Esophagus squamous epithelium (tissue), 4 donors: Measurements from ENCODE around the gene CCDC194.

ENCODE experiments used
- POLR2A ChIP-seq, 4 donors: fragments of 450-650 bp; IDR thresholded peaks; one replicate each; pipeline ENCODE4 v1.6.1; 2017; ENCODE audit warnings: antibody characterized with exemption in 4 of 4, mild to moderate bottlenecking in 4 of 4, moderate library complexity in 3 of 4
- TF ChIP-seq, protein P1 (sequence below), 6 experiments: fragments of 450-650 bp in 4 of 6; fragments of 200-600 bp in 2 of 6; sonication (generic) in 2 of 6; IDR thresholded peaks; one replicate each; pipeline ENCODE4 v1.5.1; 2016 to 2019; ENCODE audit warnings: antibody characterized with exemption in 6 of 6, mild to moderate bottlenecking in 4 of 6, moderate library complexity in 4 of 6

GRCh38 chr19:17357078-17357666 is 36.8 kb downstream of the CCDC194 start:
- TF ChIP-seq, protein P1, sequence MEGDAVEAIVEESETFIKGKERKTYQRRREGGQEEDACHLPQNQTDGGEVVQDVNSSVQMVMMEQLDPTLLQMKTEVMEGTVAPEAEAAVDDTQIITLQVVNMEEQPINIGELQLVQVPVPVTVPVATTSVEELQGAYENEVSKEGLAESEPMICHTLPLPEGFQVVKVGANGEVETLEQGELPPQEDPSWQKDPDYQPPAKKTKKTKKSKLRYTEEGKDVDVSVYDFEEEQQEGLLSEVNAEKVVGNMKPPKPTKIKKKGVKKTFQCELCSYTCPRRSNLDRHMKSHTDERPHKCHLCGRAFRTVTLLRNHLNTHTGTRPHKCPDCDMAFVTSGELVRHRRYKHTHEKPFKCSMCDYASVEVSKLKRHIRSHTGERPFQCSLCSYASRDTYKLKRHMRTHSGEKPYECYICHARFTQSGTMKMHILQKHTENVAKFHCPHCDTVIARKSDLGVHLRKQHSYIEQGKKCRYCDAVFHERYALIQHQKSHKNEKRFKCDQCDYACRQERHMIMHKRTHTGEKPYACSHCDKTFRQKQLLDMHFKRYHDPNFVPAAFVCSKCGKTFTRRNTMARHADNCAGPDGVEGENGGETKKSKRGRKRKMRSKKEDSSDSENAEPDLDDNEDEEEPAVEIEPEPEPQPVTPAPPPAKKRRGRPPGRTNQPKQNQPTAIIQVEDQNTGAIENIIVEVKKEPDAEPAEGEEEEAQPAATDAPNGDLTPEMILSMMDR (IDR thresholded peaks at IDR 0.05), result no peak
- TF ChIP-seq POLR2A (IDR thresholded peaks at IDR 0.05), result no peak
